Measurements from ENCODE around the gene CRELD1. TPM values are rescaled to one million over a fixed set of nuclear protein-coding genes. Genes with fewer than 3 reads are reported as not detected.

CRELD1 gene
- total RNA-seq, 1 donor from 2014 or later, result 60.3 TPM

- H3K36me3 Mint-ChIP-seq (ENCODE audit: insufficient read depth), result no peaks in the 10 kb centered on the region
- no peak overlapping the region for H3K27ac Mint-ChIP-seq
- H3K27me3 Mint-ChIP-seq, result peaks cover 14% of the 10 kb centered on the region
- peaks cover 3% of the 10 kb centered on the region for H3K4me1 Mint-ChIP-seq (ENCODE audit: low read depth)
- H3K9me3 Mint-ChIP-seq (ENCODE audit: low read depth), result no peaks in the 10 kb centered on the region
- no peak for TF ChIP-seq CTCF (IDR thresholded peaks at IDR 0.05; ENCODE audit: unreplicated experiment)
- no peak for DNase-seq (ENCODE audit: low spot score, unreplicated experiment)
- H3K4me3 Mint-ChIP-seq (ENCODE audit: low read depth), result no peak overlapping the region
Measured at GRCh38 chr3:9955067-9955502, 21.5 kb downstream of the CRELD1 start.

GRCh38 chr3:9955611-9956352, 22.1 kb downstream of the CRELD1 start:
- H3K4me1 Mint-ChIP-seq (ENCODE audit: low read depth), result peaks cover 3% of the 10 kb centered on the region
- H3K27me3 Mint-ChIP-seq, result peaks cover 14% of the 10 kb centered on the region
- H3K4me3 Mint-ChIP-seq (ENCODE audit: low read depth), result no peak overlapping the region
- no peak overlapping the region for H3K27ac Mint-ChIP-seq
- H3K36me3 Mint-ChIP-seq (ENCODE audit: insufficient read depth), result no peaks in the 10 kb centered on the region
- TF ChIP-seq CTCF (IDR thresholded peaks at IDR 0.05; ENCODE audit: unreplicated experiment), result no peak
- no peaks in the 10 kb centered on the region for H3K9me3 Mint-ChIP-seq (ENCODE audit: low read depth)
- no peak for DNase-seq (ENCODE audit: low spot score, unreplicated experiment)

GRCh38 chr3:9957214-9957613, 23.6 kb downstream of the CRELD1 start:
- no peak for DNase-seq (ENCODE audit: low spot score, unreplicated experiment)
- no peak for TF ChIP-seq CTCF (IDR thresholded peaks at IDR 0.05; ENCODE audit: unreplicated experiment)
- no peak overlapping the region for H3K27ac Mint-ChIP-seq
- H3K4me1 Mint-ChIP-seq (ENCODE audit: low read depth), result peaks cover 1% of the 10 kb centered on the region
- no peak overlapping the region for H3K4me3 Mint-ChIP-seq (ENCODE audit: low read depth)
- no peaks in the 10 kb centered on the region for H3K36me3 Mint-ChIP-seq (ENCODE audit: insufficient read depth)
- no peaks in the 10 kb centered on the region for H3K9me3 Mint-ChIP-seq (ENCODE audit: low read depth)
- peaks cover 14% of the 10 kb centered on the region for H3K27me3 Mint-ChIP-seq

- DNase-seq (ENCODE audit: low spot score, unreplicated experiment), result no peak
- TF ChIP-seq CTCF (IDR thresholded peaks at IDR 0.05; ENCODE audit: unreplicated experiment), result no peak
- Mint-ChIP-seq H3K9me3 (ENCODE audit: low read depth) (no peaks in the 10 kb centered on the region), H3K27me3 (no peaks in the 10 kb centered on the region), H3K4me1 (ENCODE audit: low read depth) (no peaks in the 10 kb centered on the region), H3K4me3 (ENCODE audit: low read depth) (no peak overlapping the region), H3K27ac (no peak overlapping the region), H3K36me3 (ENCODE audit: insufficient read depth) (peaks cover 25% of the 10 kb centered on the region)
Measured at GRCh38 chr3:9965200-9965875, 31.7 kb downstream of the CRELD1 start.

- DNase-seq (ENCODE audit: low spot score, unreplicated experiment), result no peak
- TF ChIP-seq CTCF (IDR thresholded peaks at IDR 0.05; ENCODE audit: unreplicated experiment), result no peak
- Mint-ChIP-seq H3K27ac (no peak overlapping the region), H3K27me3 (no peaks in the 10 kb centered on the region), H3K36me3 (ENCODE audit: insufficient read depth) (peaks cover 27% of the 10 kb centered on the region), H3K4me1 (ENCODE audit: low read depth) (no peaks in the 10 kb centered on the region), H3K9me3 (ENCODE audit: low read depth) (no peaks in the 10 kb centered on the region), H3K4me3 (ENCODE audit: low read depth) (no peak overlapping the region)
Measured at GRCh38 chr3:9966841-9967240, 33.2 kb downstream of the CRELD1 start.
